GM06990 (cell line): ENCODE data around the gene MAPKAP1.

Experiments used
- DNase-seq: peaks from one replicate; pipeline ENCODE4 v3.0.0-alpha.2; 2011; ENCODE audit not compliant: insufficient read length; ENCODE audit errors: extremely low read depth
- H3K27me3 ChIP-seq: replicated peaks from 2 replicates; pipeline ENCODE4 v1.6.0; 2011; ENCODE audit warnings: low read length; ENCODE audit not compliant: control insufficient read depth, insufficient read depth
- H3K36me3 ChIP-seq: 2 replicates; pipeline ENCODE4 v1.5.1; 2011; ENCODE audit warnings: low read length; ENCODE audit not compliant: control insufficient read depth, insufficient read depth
- H3K4me3 ChIP-seq: replicated peaks from 2 replicates; pipeline ENCODE4 v1.5.1; 2011; ENCODE audit warnings: low read depth, mild to moderate bottlenecking, control low read depth, low read length
- CTCF ChIP-seq: IDR thresholded peaks from 2 replicates; pipeline ENCODE4 v1.5.1; 2011; ENCODE audit warnings: low read length, control low read depth, mild to moderate bottlenecking, inconsistent platforms; ENCODE audit not compliant: insufficient read depth, poor library complexity, severe bottlenecking

MAPKAP1 gene

DNA sequence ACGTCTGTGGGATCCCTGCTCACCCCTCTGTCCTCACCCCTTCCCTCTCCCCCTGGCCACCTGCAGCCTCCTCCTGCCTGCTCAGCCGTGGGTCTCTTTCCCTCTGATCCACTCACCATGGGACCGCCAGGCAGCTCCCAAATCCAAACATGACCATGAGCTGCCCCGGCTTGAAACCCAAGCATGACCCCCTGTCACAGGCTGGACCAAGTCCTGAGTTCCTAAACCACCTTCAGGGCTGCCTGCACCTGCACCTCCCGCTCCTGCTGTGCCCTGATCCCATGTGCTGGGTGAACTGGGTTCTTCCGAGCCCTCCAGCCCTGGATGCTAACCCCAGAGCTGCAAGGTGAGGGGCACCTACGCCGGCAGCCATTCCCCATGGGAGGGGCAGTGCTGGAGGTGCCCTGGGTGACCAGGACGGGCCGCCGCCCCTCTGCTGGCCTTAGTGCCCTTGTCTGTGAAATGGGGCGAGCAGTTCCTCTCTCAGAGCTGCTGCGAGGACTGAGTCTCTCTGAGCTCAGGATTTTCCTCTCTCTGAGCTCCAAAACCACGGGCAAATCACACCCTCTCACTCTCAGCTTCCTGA is 295.7 kb downstream of the MAPKAP1 start:
- TF ChIP-seq CTCF, result no peak
- no peak for DNase-seq
- Histone ChIP-seq H3K4me3 (no peak overlapping the region), H3K36me3 (no peaks in the 10 kb centered on the region), H3K27me3 (no peaks in the 10 kb centered on the region)

DNA sequence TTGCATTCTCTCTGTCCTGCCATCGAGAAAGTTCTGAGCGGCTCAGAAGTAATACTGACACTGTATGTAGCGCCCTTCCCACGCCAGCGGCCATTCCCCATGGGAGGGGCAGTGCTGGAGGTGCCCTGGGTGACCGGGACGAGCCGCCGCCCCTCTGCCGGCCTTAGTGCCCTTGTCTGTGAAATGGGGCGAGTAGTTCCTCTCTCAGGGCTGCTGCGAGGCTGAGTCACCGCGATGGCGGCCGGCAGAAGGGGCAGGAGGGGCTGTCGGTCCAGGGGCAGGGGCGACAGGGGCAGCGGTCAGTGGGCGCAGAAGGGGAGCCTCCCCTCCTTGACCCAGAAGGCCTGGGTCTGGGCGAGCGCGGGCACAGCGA is 296.5 kb downstream of the MAPKAP1 start:
- no peak for DNase-seq
- H3K27me3 ChIP-seq, result no peaks in the 10 kb centered on the region; the same call in 1 of the 2 replicates
- no peaks in the 10 kb centered on the region for H3K36me3 ChIP-seq
- no peak overlapping the region for H3K4me3 ChIP-seq
- no peak for TF ChIP-seq CTCF

- H3K4me3 ChIP-seq, result no peak overlapping the region
- no peaks in the 10 kb centered on the region for H3K36me3 ChIP-seq
- DNase-seq, result no peak
- no peak for TF ChIP-seq CTCF
- no peaks in the 10 kb centered on the region; the same call in 1 of the 2 replicates for H3K27me3 ChIP-seq
Measured at GRCh38 chr9:125409637-125410521, 297.1 kb downstream of the MAPKAP1 start.

DNA sequence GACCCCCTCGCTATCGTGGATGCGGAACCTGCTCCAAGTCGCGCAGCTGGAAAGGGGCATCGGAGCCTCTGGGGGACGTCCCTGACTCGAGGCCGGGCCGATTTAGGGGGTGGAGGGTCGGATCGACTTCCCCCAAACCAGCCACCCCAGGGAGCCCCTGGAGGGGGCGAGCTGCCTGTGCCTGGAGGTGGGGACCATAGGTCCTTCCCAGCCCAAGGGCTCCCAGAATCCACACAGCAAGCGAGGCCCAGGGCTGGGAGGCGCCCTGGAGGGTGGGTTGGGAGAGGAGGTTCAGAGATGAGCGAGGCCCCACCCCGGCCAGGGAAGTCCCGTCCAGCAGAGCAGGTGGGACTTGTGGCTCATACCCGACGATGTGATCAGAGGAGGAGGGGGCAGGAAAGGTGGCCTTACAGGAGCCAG is 297.8 kb downstream of the MAPKAP1 start:
- Histone ChIP-seq H3K36me3 (no peaks in the 10 kb centered on the region), H3K4me3 (no peak overlapping the region), H3K27me3 (no peaks in the 10 kb centered on the region; the same call in 1 of the 2 replicates)
- no peak for TF ChIP-seq CTCF
- DNase-seq, result no peak

DNA sequence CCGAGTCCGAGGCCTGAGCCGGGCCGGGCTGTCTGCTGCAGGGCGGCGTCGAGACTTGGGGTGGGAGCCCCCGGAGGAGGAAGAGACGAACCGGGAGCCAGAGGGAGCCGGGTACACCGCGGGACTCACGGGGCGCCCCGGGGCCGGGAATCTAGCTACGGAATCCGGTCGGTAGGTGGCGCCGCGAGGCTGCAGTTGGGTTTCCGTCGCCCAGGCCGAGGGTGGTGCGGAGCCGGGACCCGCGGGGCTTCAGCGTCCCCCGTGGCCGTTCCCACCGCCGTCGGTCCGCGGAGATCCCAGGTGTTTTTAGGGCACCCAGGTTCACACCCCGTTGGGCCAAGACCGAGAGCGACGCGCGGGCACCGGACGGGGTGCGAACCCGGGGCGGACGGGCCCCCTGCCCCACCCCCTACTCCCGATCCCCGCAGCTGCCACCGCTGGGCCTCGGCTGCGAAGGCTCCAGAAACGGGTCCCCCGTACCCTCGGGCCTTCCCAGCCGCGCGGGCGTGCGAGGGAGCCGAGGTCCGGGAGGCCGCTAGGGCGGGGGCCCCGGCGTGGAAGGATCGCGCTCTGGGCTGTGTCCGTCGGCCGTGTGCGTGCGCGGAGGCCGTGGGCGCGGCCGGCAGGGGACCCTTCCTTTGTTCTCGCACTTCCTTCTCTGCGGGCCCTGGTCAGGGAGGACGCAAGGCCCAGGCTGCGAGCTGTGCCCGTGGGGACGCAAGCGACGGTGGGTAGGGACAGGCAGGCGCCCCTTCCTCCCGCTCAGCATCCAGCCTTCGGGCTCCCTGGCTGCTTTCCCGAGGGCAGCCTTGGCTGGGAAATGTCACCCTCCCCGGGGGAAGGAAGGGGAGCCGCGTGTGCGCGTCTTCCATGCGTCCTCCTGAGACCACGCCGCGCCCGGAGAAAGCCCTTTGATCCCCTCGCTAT is 298.8 kb downstream of the MAPKAP1 start:
- peak; percentile 87 for TF ChIP-seq CTCF

More for the DNA sequence above, 298.8 kb downstream of the MAPKAP1 start:
- peak; percentile 72 for DNase-seq
- H3K27me3 ChIP-seq, result no peaks in the 10 kb centered on the region; the same call in 1 of the 2 replicates
- H3K4me3 ChIP-seq, result peak overlapping the region; percentile 65
- no peaks in the 10 kb centered on the region for H3K36me3 ChIP-seq
